Head of caudate nucleus (tissue), 42 donors: ENCODE measurements around the gene CAPN11.
A peak's percentile ranks its signal among the peaks of the same experiment; 100 is the strongest.

ENCODE experiments used
- DNase-seq, 42 donors: peaks; one replicate each; pipeline versions ENCODE4 v3.0.0 to v3.0.0-alpha.2; 2020 to 2021; ENCODE audit warnings: mixed read lengths in 7 of 42
- intact Hi-C: fragments of 100-400 bp; cut with DNase I; formaldehyde crosslinking; loops from one replicate; pipeline ENCODE4 v1.15.0; 2022

Gene CAPN11

DNA sequence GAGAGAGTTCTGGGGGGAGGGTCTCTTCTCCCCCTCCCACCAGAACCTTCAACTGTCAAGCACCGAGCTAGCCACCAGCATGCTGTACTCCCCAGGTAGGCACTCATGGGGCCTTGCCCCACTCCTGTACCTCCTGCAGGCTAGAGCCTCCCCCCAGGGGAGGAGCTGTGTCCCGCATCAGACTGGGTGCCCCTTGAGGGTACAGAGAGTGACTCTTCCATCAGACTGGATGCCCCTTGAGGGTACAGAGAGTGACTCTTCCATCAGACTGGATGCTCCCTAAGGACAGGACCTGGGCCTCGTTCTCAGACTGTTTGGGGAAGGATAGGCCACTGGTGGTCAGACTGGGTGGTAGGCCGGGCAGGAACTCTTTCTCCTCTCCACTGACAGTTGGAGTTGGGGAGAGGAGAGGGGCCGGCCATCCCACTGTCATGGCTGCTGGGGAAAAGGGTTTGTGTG, at the start of gene CAPN11:
TSS of gene CAPN11 (plus strand) at position 51 of the 459 bp plus-strand sequence. CDS start at position 80, 29 bp downstream.
- intact Hi-C loops, result no loop called here

GRCh38 chr6:44109212-44109611, 49.4 kb upstream of the CAPN11 start:
- no peak for DNase-seq
- intact Hi-C loops, result loop anchor here (10.0 kb wide), 1 partner anchor 126 kb away; no protein-coding TSS in a partner anchor

More for the DNA sequence above, at the start of gene CAPN11:
- no peak for DNase-seq

- intact Hi-C loops, result no loop called here
- no peak for DNase-seq
Observed at GRCh38 chr6:44110005-44110676, 48.5 kb upstream of the CAPN11 start.

- no peak for DNase-seq
- intact Hi-C loops, result no loop called here
Observed at GRCh38 chr6:44110966-44111365, 47.7 kb upstream of the CAPN11 start.

GRCh38 chr6:44111434-44112417, 46.9 kb upstream of the CAPN11 start:
- intact Hi-C loops, result no loop called here
- no peak for DNase-seq

GRCh38 chr6:44113414-44113813, 45.2 kb upstream of the CAPN11 start:
- intact Hi-C loops, result no loop called here
- no peak for DNase-seq

DNA sequence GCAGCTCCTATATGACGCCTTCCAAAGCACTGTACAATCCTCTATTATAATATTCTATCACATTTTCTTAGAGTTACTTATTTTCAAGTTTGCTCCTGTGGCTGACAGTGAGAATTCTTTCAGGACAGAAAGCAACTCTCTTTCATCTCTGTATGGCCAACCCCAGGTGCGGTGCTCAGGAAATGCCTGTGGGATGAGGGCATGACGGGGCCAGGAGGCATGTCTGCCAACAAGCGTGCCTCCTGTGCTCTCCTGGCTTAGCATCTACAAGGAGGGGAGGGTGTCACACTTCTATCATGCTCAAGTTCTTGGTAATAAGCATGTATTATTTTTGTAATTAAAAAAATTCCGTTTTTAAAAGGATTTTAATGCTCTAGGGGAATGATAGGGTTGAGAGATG, 42.8 kb upstream of the CAPN11 start:
- intact Hi-C loops, result no loop called here
- no peak for DNase-seq

DNA sequence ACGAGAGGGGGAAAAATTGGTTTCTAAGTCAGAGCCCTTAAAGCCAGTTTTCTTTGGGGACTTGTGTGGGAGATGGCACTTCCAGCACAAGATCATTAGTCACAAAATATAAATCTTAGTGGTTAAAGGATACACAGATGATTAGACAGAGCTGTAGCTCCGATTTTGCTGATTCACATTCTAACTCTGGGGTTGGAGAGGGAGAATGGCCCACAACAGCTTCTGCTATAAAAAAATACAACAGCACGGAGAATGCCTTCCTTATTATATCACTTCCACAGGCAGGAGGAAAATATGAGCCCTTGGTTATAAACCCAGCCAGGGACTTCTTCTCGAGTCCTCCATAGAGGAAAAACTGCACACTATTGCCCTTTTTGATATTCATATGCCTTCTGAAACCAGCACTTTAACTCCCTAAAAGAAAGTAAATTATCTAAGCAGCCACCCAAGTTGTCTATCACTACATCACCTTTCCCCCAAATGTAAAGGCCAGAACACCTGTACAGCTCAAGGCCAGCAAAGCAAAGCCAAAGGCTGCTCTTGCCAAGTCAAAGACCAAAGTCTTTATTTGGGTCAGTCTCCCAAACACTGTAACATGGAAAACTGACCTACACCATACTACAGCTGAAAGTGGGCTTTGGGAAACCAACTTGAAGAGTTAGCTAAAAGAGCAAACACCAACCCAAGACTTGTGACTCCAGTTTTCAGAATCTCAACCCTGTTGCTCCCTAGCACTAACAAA, 41.8 kb upstream of the CAPN11 start:
- intact Hi-C loops, result no loop called here
- no peak for DNase-seq

DNA sequence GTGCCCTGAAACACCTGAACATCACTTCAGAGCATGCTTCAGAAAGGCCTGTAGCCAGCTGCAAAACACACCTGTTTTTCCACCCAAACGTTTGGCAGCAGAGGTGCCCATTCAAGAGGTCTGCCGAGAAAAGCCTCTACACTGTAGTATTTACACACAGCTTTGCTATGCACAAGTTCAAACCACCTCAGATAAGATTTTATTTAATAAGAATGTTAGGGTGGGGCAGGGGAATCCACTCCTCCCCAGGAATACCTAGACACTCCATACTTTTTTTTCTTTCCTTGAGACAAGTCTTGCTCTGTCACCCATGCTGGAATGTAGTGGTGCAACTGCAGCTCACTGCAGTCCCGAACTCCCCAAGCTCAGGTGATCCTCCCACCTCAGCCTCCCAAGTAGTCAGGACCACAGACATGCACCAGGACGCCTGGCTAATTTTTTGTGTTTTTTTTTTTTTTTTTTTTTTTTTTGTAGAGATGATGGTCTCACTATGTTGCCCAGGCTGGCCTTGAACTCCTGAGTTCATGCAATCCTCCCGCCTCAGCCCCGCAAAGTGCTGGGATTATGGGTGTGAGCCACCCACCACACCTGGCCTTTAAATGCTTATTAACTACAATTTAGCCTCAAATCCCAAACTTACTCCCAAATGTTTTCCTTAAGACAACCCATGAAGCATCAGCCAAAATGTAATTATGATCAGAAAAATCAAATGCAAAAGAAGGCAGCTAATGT, 41.1 kb upstream of the CAPN11 start:
- DNase-seq, result no peak
- intact Hi-C loops, result no loop called here

DNA sequence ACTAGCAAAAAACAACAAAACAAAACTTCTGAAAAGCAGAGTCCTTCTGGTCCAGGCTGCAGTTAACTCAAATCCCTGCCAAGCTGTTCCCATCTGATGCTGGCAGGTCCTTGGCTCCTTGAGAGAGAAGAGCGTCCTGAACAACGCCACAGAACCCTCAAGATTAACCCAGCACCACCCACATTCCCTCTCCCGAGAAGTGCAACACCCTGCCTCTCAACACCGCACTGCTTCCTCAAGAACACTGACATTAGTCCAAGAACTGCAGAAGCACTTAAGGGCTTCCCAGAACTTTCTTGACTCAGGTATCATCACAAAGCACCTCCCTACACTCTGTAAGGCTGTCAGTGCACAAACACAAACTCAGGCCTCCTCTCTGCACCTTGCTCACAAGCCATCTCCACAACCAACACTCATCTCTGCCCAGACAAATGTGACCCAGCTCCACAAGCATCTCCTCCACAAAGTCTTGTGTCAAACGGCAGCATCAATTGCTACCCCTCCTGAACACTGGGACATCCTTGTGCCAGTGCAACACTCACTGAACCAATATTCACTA, 38.8 kb upstream of the CAPN11 start:
- intact Hi-C loops, result no loop called here
- DNase-seq, result peak in 8 of 42 donors; percentile 5 to 71 (median 49)

GRCh38 chr6:44120692-44121443, 37.8 kb upstream of the CAPN11 start:
- intact Hi-C loops, result no loop called here
- DNase-seq, result no peak

DNA sequence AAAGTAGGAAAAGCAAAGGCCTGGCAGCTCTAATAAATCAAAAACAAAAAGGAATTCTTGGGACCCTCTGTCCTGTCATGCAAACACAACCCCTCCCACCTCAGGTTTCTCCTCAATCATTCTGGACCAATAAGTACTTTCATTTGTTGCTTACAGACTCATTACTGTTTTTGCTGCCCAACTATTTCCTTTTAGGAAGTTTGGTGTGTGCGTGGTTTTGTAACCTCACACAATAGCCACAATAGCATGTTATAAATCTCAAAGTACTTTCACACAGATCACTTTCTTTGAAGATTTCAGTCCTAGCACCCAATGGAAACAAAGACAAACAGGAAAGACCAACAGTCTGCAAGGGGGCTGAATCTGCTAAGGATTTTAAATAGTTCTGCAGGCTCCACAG, 35.8 kb upstream of the CAPN11 start:
- no peak for DNase-seq
- intact Hi-C loops, result no loop called here

GRCh38 chr6:44123544-44123943, 35.1 kb upstream of the CAPN11 start:
- DNase-seq, result no peak
- intact Hi-C loops, result no loop called here

DNA sequence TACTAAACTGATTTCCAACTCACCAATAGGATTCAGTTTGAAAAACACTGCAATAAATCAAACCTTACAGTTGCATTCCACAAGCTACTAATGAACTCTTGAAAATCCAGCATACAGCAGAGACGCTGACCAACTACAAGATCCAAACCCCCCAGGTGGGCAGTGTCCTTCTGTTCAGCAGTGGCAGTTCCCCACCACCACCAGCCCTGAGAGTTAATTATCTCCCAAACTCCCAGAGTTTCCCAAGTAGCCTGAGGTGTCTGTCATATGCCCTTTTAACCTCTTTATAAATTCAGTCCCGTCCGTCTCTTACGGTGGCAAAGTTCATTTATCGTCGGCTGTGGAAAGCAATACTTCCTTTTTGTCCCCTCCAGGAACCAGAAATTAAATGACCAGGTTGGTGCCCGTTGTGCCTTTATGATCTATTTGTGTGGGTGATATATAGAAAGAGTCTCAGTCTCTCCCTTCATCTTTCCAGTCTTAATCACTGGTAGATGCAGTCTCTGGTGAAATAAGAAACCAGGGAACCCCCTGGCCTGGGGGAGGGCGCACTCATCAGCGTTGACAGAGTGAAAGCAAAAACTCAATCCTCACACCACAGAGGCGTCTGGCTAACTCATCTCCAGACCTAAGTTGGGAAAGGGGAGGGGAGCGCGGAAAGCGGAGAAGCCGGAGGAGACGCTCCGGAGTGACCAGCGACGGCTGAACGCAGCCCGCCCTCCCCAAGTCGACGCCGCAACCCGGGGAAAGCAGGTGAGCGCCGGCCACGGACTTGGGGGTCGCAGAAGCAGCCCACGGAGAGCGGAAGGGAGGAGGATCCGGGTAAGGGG, 32.1 kb upstream of the CAPN11 start:
- DNase-seq, result peak in 22 of 42 donors; percentile 17 to 66 (median 30)
- intact Hi-C loops, result no loop called here

GRCh38 chr6:44127186-44128019, 31.2 kb upstream of the CAPN11 start, which contains the start of the genes MRPL14 and TMEM63B:
TSS of gene MRPL14 (minus strand) at chr6:44127452. CDS start at chr6:44116611, 10,841 bp downstream.
TSS of gene TMEM63B (plus strand) at chr6:44127554. CDS start at chr6:44134585, 7,031 bp downstream.
- peak; percentile 47 to 94 (median 86) for DNase-seq
- intact Hi-C loops, result no loop called here
